Choroid plexus epithelial cell (primary cell): ENCODE measurements around the gene BAMBI.

Experiments
- DNase-seq: peaks from one replicate; pipeline ENCODE4 v3.0.0-alpha.2; 2010; ENCODE audit warnings: low read depth
- H3K4me3 ChIP-seq: 2 replicates; pipeline ENCODE4 v1.5.1; 2011; ENCODE audit warnings: low read depth, mild to moderate bottlenecking, control low read depth, low read length, moderate library complexity
- CTCF ChIP-seq: conservative IDR thresholded peaks from 2 replicates; pipeline ENCODE4 v1.5.1; 2011; ENCODE audit warnings: low read depth, mild to moderate bottlenecking, control low read depth, inconsistent platforms, low read length, moderate library complexity

The BAMBI gene

GRCh38 chr10:28709001-28709710 is 31.8 kb downstream of the BAMBI start:
- TF ChIP-seq CTCF = no peak
- DNase-seq = no peak
- no peak overlapping the region for H3K4me3 ChIP-seq

DNA sequence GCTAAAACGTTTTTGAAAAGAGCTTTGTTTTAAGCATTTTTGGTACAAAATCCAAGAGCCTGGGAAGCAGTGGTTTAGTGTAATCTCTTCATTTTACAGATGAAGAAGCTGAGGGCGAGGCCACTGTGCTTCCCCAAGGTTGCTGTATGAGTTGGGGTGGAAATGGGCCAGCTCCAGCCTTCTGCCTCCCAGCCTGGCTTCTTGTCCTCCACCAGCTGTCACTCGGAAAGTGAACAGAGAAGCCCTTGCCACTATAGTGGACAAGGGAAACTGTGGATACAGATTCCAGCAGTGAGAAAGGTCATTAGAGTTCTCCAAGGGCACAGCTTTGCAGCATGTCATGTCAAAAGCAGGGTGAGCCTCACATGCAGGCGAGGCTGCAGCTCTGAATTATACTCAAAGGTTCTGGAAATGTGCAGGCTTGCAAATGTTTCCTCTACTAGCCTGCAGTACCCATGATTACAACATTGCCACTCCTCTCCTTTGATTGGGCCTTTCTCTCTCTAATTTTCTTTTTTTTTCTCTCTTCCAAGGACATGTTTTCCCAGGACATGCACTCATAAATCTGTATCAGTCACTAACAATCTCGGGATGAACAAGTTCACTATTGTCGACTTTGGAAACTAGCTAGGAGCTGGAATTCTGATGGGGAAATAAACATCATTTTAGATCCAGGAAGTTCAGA is 33.0 kb downstream of the BAMBI start:
- no peak for DNase-seq
- no peak for TF ChIP-seq CTCF
- H3K4me3 ChIP-seq = no peak overlapping the region

- no peak for DNase-seq
- no peak for TF ChIP-seq CTCF
- no peak overlapping the region for H3K4me3 ChIP-seq
These were observed 33.7 kb downstream of the BAMBI start for GRCh38 chr10:28711041-28711440.

- no peak for TF ChIP-seq CTCF
- H3K4me3 ChIP-seq = no peak overlapping the region
- DNase-seq = no peak
These were observed 34.5 kb downstream of the BAMBI start for GRCh38 chr10:28711776-28712175.

GRCh38 chr10:28713626-28714352 is 36.5 kb downstream of the BAMBI start:
- no peak for DNase-seq
- no peak overlapping the region for H3K4me3 ChIP-seq
- TF ChIP-seq CTCF = no peak

- H3K4me3 ChIP-seq = no peak overlapping the region
- DNase-seq = peak; percentile 16
- TF ChIP-seq CTCF = no peak
These were observed 37.2 kb downstream of the BAMBI start for GRCh38 chr10:28714401-28715053.
